ENCODE results near the gene SLC47A2.

The SLC47A2 gene

GRCh38 chr17:19736071-19736470 is 19.7 kb upstream of the SLC47A2 start:
- no peak overlapping the region for H3K4me3 ChIP-seq (ENCODE audit: low read depth, low read length)
- no peak for TF ChIP-seq CTCF (IDR thresholded peaks at IDR 0.05; ENCODE audit: borderline replicate concordance, insufficient read depth, low read depth, low read length)

- no peak overlapping the region for H3K4me3 ChIP-seq (ENCODE audit: low read depth, low read length)
- TF ChIP-seq CTCF (IDR thresholded peaks at IDR 0.05; ENCODE audit: borderline replicate concordance, insufficient read depth, low read depth, low read length), result no peak
Observed at GRCh38 chr17:19733953-19734526, 17.7 kb upstream of the SLC47A2 start.

- no peak overlapping the region for H3K4me3 ChIP-seq (ENCODE audit: low read depth, low read length)
- no peak for TF ChIP-seq CTCF (IDR thresholded peaks at IDR 0.05; ENCODE audit: borderline replicate concordance, insufficient read depth, low read depth, low read length)
Observed at GRCh38 chr17:19731626-19732025, 15.2 kb upstream of the SLC47A2 start.

- no peak for TF ChIP-seq CTCF (IDR thresholded peaks at IDR 0.05; ENCODE audit: borderline replicate concordance, insufficient read depth, low read depth, low read length)
- H3K4me3 ChIP-seq (ENCODE audit: low read depth, low read length), result no peak overlapping the region
Observed at GRCh38 chr17:19730843-19731242, 14.5 kb upstream of the SLC47A2 start.

GRCh38 chr17:19729900-19730299 is 13.5 kb upstream of the SLC47A2 start:
- H3K4me3 ChIP-seq (ENCODE audit: low read depth, low read length), result no peak overlapping the region
- no peak for TF ChIP-seq CTCF (IDR thresholded peaks at IDR 0.05; ENCODE audit: borderline replicate concordance, insufficient read depth, low read depth, low read length)

- TF ChIP-seq CTCF (IDR thresholded peaks at IDR 0.05; ENCODE audit: borderline replicate concordance, insufficient read depth, low read depth, low read length), result no peak
Observed at GRCh38 chr17:19728084-19728495, 11.7 kb upstream of the SLC47A2 start.

GRCh38 chr17:19727501-19728078 is 11.2 kb upstream of the SLC47A2 start:
- no peak for TF ChIP-seq CTCF (IDR thresholded peaks at IDR 0.05; ENCODE audit: borderline replicate concordance, insufficient read depth, low read depth, low read length)
- no peak overlapping the region for H3K4me3 ChIP-seq (ENCODE audit: low read depth, low read length)

More at GRCh38 chr17:19728084-19728495, 11.7 kb upstream of the SLC47A2 start:
- H3K4me3 ChIP-seq (ENCODE audit: low read depth, low read length), result no peak overlapping the region
